HepG2 (cell line): ENCODE data around the gene TSNAXIP1.

Experiments used
- ARNTL ChIP-seq: sonication (generic); formaldehyde crosslinking; IDR thresholded peaks from 2 replicates; pipeline ENCODE4 v1.4.0; 2020; ENCODE audit warnings: mild to moderate bottlenecking, missing genetic modification reagents
- ATF7 ChIP-seq, 2 experiments: fragments of 450-650 bp in 1 of 2; sonication (generic) in 1 of 2; formaldehyde crosslinking in 1 of 2; IDR thresholded peaks; 2 replicates each; pipeline versions ENCODE4 v1.4.0 to v1.6.1; 2016 to 2020; ENCODE audit warnings: antibody characterized with exemption in 1 of 2, mild to moderate bottlenecking in 1 of 2, missing genetic modification reagents in 1 of 2
- KDM5A ChIP-seq: fragments of 200-600 bp; sonication (generic); IDR thresholded peaks from 2 replicates; pipeline ENCODE4 v1.7.0; 2018; ENCODE audit warnings: antibody characterized with exemption, mild to moderate bottlenecking, low read length, borderline replicate concordance
- MBD4 ChIP-seq: IDR thresholded peaks from 2 replicates; pipeline ENCODE4 v1.6.1; 2012; ENCODE audit warnings: low read length, inconsistent platforms, borderline replicate concordance
- MNT ChIP-seq: fragments of 450-650 bp; IDR thresholded peaks from 2 replicates; pipeline ENCODE4 v1.6.1; 2016
- MTA3 ChIP-seq: sonication (generic); formaldehyde crosslinking; IDR thresholded peaks from 2 replicates; pipeline ENCODE4 v1.4.0; 2020; ENCODE audit warnings: missing genetic modification reagents
- NR3C1 ChIP-seq: sonication (generic); formaldehyde crosslinking; IDR thresholded peaks from 2 replicates; pipeline ENCODE4 v1.4.0; 2020; ENCODE audit warnings: missing genetic modification reagents
- TBP ChIP-seq: sonication (generic); formaldehyde crosslinking; IDR thresholded peaks from 2 replicates; pipeline ENCODE4 v1.5.0; 2020; ENCODE audit warnings: missing genetic modification reagents
- ZNF501 ChIP-seq: sonication (generic); formaldehyde crosslinking; IDR thresholded peaks from 2 replicates; pipeline ENCODE4 v1.5.1; 2020; ENCODE audit warnings: mild to moderate bottlenecking, moderate library complexity, missing genetic modification reagents
- ZNF724P ChIP-seq: sonication (generic); formaldehyde crosslinking; IDR thresholded peaks from 2 replicates; pipeline ENCODE4 v1.8.0; 2022; ENCODE audit warnings: missing genetic modification reagents, borderline replicate concordance
- ZNF816 ChIP-seq: sonication (generic); formaldehyde crosslinking; IDR thresholded peaks from 2 replicates; pipeline ENCODE4 v1.8.0; 2022; ENCODE audit warnings: missing genetic modification reagents, mild to moderate bottlenecking, borderline replicate concordance
- ZSCAN29 ChIP-seq: sonication (generic); formaldehyde crosslinking; conservative IDR thresholded peaks from 2 replicates; pipeline ENCODE4 v1.4.0; 2020; ENCODE audit warnings: mild to moderate bottlenecking, missing genetic modification reagents
- TF ChIP-seq, protein P1 (sequence below): sonication (generic); formaldehyde crosslinking; IDR thresholded peaks from 2 replicates; pipeline ENCODE4 v1.5.0; 2020; ENCODE audit warnings: mild to moderate bottlenecking, missing genetic modification reagents, moderate library complexity
- TF ChIP-seq, protein P2 (sequence below), 2 experiments: sonication (generic) in 1 of 2; formaldehyde crosslinking in 1 of 2; IDR thresholded peaks; 2 replicates each; pipeline versions ENCODE4 v1.5.1 to v1.6.1; 2011 to 2020; ENCODE audit warnings: borderline replicate concordance in 1 of 2, low read depth in 1 of 2, low read length in 1 of 2, mild to moderate bottlenecking in 1 of 2, missing genetic modification reagents in 1 of 2, moderate library complexity in 1 of 2

GRCh38 chr16:67758006-67758405 lies 48.7 kb upstream of the TSNAXIP1 start:
- TF ChIP-seq ATF7 (IDR thresholded peaks at IDR 0.05) (no peak), ATF7 (CRISPR knock-in tag; IDR thresholded peaks at IDR 0.05) (no peak), TBP (no peak), ARNTL (no peak), ZSCAN29 (CRISPR knock-in tag) (no peak), MBD4 (no peak), MTA3 (CRISPR knock-in tag) (no peak), NR3C1 (CRISPR knock-in tag) (no peak), KDM5A (no peak), MNT (no peak), ZNF724P (no peak), ZNF501 (CRISPR knock-in tag) (no peak), ZNF816 (CRISPR knock-in tag) (no peak)
- TF ChIP-seq, protein P1, sequence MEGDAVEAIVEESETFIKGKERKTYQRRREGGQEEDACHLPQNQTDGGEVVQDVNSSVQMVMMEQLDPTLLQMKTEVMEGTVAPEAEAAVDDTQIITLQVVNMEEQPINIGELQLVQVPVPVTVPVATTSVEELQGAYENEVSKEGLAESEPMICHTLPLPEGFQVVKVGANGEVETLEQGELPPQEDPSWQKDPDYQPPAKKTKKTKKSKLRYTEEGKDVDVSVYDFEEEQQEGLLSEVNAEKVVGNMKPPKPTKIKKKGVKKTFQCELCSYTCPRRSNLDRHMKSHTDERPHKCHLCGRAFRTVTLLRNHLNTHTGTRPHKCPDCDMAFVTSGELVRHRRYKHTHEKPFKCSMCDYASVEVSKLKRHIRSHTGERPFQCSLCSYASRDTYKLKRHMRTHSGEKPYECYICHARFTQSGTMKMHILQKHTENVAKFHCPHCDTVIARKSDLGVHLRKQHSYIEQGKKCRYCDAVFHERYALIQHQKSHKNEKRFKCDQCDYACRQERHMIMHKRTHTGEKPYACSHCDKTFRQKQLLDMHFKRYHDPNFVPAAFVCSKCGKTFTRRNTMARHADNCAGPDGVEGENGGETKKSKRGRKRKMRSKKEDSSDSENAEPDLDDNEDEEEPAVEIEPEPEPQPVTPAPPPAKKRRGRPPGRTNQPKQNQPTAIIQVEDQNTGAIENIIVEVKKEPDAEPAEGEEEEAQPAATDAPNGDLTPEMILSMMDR (CRISPR knock-in tag) = no peak
- TF ChIP-seq, protein P2, sequence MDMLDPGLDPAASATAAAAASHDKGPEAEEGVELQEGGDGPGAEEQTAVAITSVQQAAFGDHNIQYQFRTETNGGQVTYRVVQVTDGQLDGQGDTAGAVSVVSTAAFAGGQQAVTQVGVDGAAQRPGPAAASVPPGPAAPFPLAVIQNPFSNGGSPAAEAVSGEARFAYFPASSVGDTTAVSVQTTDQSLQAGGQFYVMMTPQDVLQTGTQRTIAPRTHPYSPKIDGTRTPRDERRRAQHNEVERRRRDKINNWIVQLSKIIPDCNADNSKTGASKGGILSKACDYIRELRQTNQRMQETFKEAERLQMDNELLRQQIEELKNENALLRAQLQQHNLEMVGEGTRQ (IDR thresholded peaks at IDR 0.05; ENCODE audit: low read depth, low read length) = no peak
- TF ChIP-seq, protein P2 (CRISPR knock-in tag; IDR thresholded peaks at IDR 0.05; ENCODE audit: borderline replicate concordance) = no peak
